ENCODE measurements around the gene GRIN2A.

Gene GRIN2A

DNA sequence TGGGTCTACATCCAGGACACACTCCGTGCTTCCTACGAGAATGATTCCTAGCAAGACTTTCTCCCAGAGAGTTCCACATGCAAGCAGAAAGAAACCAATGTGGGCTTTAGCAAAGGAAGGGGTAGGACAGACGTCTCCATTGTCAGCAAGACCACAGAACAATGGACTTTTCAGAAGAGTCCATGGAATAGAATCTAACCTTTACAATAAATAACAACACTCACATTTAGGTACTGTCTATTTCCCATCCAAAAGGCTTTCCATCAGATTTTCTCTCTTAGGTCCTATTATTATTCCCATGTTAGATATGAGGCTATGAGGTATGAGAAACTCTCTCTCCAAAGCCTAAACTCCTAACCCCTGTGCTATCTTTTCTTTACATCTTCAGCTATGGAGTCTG is 360.9 kb downstream of the GRIN2A start:
- Histone ChIP-seq H3K4me3 (ENCODE audit: low read depth in 1 of 5, low read length in 5 of 5) (no peak overlapping the region), H3K36me3 (ENCODE audit: control insufficient read depth in 5 of 5, insufficient read depth in 5 of 5, low read length in 5 of 5) (no peaks in the 10 kb centered on the region), H3K4me1 (ENCODE audit: control insufficient read depth in 5 of 5, insufficient read depth in 5 of 5, low read length in 5 of 5) (no peaks in the 10 kb centered on the region), H3K27me3 (ENCODE audit: control insufficient read depth in 5 of 5, insufficient read depth in 4 of 5, low read length in 5 of 5) (no peaks in the 10 kb centered on the region), H3K9ac (ENCODE audit: low read length in 5 of 5) (no peak overlapping the region), H3K9me3 (ENCODE audit: control insufficient read depth in 5 of 5, low read length in 5 of 5) (no peaks in the 10 kb centered on the region), H3K27ac (ENCODE audit: low read depth, low read length) (no peak overlapping the region)

DNA sequence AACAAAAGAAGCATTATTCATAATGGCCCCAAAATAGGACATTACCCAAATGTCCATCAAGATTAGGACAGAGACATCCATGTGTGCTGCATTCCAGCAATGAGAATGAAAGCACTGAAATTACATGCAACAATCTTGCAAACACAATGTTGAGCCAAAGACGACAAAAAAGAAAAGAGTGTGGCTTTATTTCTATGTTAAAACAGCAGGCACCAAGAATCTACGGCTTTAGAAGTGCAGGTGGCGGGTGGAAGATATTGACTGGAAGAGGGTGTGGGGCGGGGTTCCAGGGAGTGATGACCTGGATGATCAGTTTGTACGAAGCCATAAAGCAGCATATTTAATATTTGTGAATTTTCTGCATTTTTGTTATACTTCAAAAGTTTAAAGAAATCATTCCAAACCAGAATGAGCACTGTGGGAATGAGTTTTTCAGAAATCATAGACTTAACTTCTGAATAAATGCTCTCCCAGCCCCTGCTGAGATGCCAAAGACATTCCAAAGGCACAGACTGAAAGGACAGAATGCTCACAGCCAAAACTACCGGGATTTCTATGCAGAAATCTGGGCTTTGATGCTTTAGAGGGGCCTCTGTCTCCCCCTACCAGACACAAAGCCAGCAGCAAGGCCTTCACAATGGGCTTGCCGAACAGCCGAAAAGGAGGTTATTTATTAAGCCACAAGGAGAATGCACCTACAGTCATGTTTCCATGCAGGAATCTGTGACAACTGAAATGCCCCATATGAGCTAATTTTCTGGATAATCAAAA is 361.6 kb downstream of the GRIN2A start:
- Histone ChIP-seq H3K36me3 (ENCODE audit: control insufficient read depth in 5 of 5, insufficient read depth in 5 of 5, low read length in 5 of 5) (no peaks in the 10 kb centered on the region), H3K9ac (ENCODE audit: low read length in 5 of 5) (no peak overlapping the region), H3K9me3 (ENCODE audit: control insufficient read depth in 5 of 5, low read length in 5 of 5) (no peaks in the 10 kb centered on the region), H3K27ac (ENCODE audit: low read depth, low read length) (no peak overlapping the region), H3K27me3 (ENCODE audit: control insufficient read depth in 5 of 5, insufficient read depth in 4 of 5, low read length in 5 of 5) (no peaks in the 10 kb centered on the region), H3K4me1 (ENCODE audit: control insufficient read depth in 5 of 5, insufficient read depth in 5 of 5, low read length in 5 of 5) (no peaks in the 10 kb centered on the region), H3K4me3 (ENCODE audit: low read depth in 1 of 5, low read length in 5 of 5) (no peak overlapping the region)

DNA sequence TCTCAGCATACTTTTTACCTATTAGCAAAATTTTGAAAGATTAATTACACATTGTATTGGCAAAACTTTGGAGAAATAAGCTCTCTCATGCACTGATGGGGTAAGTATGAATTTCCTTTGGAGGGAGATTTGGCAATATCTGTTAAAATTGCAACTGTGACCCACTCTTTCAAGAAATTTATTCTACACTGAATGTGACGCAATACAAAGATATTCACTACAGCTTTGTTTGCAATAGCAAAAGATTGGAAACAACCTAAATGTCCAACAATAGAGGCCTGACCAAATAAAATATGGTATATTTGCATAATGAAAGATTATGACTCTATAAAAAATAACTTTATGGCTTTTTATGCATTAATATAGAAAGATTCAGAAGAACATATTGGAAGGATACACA is 363.5 kb downstream of the GRIN2A start:
- Histone ChIP-seq H3K27ac (ENCODE audit: low read depth, low read length) (no peak overlapping the region), H3K9ac (ENCODE audit: low read length in 5 of 5) (no peak overlapping the region), H3K9me3 (ENCODE audit: control insufficient read depth in 5 of 5, low read length in 5 of 5) (no peaks in the 10 kb centered on the region), H3K36me3 (ENCODE audit: control insufficient read depth in 5 of 5, insufficient read depth in 5 of 5, low read length in 5 of 5) (no peaks in the 10 kb centered on the region), H3K4me3 (ENCODE audit: low read depth in 1 of 5, low read length in 5 of 5) (no peak overlapping the region), H3K4me1 (ENCODE audit: control insufficient read depth in 5 of 5, insufficient read depth in 5 of 5, low read length in 5 of 5) (no peaks in the 10 kb centered on the region), H3K27me3 (ENCODE audit: control insufficient read depth in 5 of 5, insufficient read depth in 4 of 5, low read length in 5 of 5) (no peaks in the 10 kb centered on the region)

DNA sequence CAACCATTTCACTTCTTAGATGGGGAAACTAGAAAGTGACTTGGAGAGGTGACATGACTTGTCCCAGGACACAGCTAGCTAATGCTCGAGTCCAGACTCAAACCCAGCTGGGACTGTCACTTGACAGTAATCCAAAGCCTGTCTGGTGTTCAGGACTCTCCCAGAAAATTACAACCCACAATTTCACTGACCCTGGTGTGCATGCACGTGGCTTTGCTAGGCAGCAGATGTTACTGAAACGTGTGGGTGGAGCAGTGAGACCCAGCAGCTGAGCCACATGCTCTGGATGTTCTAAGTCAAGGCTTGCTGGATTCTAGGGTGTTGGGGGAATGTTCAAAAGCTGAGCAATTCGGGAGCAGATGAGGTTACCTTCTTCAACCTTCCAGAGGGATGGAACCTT is 364.6 kb downstream of the GRIN2A start:
- H3K27ac ChIP-seq (ENCODE audit: low read depth, low read length), result no peak overlapping the region
- no peaks in the 10 kb centered on the region for H3K4me1 ChIP-seq (ENCODE audit: control insufficient read depth in 5 of 5, insufficient read depth in 5 of 5, low read length in 5 of 5)
- H3K27me3 ChIP-seq (ENCODE audit: control insufficient read depth in 5 of 5, insufficient read depth in 4 of 5, low read length in 5 of 5), result no peaks in the 10 kb centered on the region
- no peaks in the 10 kb centered on the region for H3K36me3 ChIP-seq (ENCODE audit: control insufficient read depth in 5 of 5, insufficient read depth in 5 of 5, low read length in 5 of 5)
- no peak overlapping the region for H3K4me3 ChIP-seq (ENCODE audit: low read depth in 1 of 5, low read length in 5 of 5)
- H3K9ac ChIP-seq (ENCODE audit: low read length in 5 of 5), result no peak overlapping the region
- H3K9me3 ChIP-seq (ENCODE audit: control insufficient read depth in 5 of 5, low read length in 5 of 5), result no peaks in the 10 kb centered on the region

DNA sequence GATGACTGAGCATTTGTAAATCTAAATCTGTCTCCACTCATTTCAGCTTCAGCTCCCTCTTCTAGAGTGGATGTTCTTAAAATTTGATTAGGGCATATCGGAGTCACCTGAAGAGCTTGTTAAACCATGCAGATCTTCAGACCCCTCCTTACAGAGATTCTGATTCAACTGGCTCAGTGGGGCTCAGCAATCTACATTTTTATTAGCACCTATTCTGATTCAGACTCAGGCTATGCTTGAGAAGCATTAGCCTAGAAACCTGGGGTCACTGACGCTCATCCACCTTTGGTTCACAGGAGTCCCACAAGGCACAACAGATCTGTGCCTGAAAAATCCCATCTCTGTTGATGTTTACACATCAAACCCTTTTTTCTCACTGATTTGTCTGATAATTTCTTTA is 365.6 kb downstream of the GRIN2A start:
- Histone ChIP-seq H3K36me3 (ENCODE audit: control insufficient read depth in 5 of 5, insufficient read depth in 5 of 5, low read length in 5 of 5) (no peaks in the 10 kb centered on the region), H3K27me3 (ENCODE audit: control insufficient read depth in 5 of 5, insufficient read depth in 4 of 5, low read length in 5 of 5) (no peaks in the 10 kb centered on the region), H3K4me1 (ENCODE audit: control insufficient read depth in 5 of 5, insufficient read depth in 5 of 5, low read length in 5 of 5) (no peaks in the 10 kb centered on the region), H3K9me3 (ENCODE audit: control insufficient read depth in 5 of 5, low read length in 5 of 5) (no peaks in the 10 kb centered on the region), H3K9ac (ENCODE audit: low read length in 5 of 5) (no peak overlapping the region), H3K27ac (ENCODE audit: low read depth, low read length) (no peak overlapping the region), H3K4me3 (ENCODE audit: low read depth in 1 of 5, low read length in 5 of 5) (no peak overlapping the region)

DNA sequence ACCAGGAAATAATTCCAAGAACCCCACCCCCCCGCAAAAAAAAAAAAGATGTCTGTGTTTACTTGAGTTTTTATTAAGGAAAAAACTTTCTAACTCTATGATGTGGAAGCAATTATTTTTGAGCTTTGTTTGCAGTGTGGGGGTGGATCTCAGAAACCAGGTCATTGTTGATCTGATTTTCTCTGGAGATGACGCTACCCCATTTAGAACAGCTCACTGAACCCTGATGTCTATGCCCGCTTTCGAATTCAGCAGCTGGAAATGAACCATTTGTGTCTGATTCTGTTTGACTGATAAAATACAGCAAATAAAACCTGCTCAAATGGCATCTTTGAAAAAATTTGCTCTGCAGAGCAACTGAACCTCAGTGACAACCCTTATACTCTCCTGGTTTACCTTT is 368.6 kb downstream of the GRIN2A start:
- Histone ChIP-seq H3K4me1 (ENCODE audit: control insufficient read depth in 5 of 5, insufficient read depth in 5 of 5, low read length in 5 of 5) (no peaks in the 10 kb centered on the region), H3K27ac (ENCODE audit: low read depth, low read length) (no peak overlapping the region), H3K36me3 (ENCODE audit: control insufficient read depth in 5 of 5, insufficient read depth in 5 of 5, low read length in 5 of 5) (no peaks in the 10 kb centered on the region), H3K9ac (ENCODE audit: low read length in 5 of 5) (no peak overlapping the region), H3K27me3 (ENCODE audit: control insufficient read depth in 5 of 5, insufficient read depth in 4 of 5, low read length in 5 of 5) (no peaks in the 10 kb centered on the region), H3K4me3 (ENCODE audit: low read depth in 1 of 5, low read length in 5 of 5) (no peak overlapping the region), H3K9me3 (ENCODE audit: control insufficient read depth in 5 of 5, low read length in 5 of 5) (peaks cover 0 to 2% (median 0%) of the 10 kb centered on the region in 5 donors)

DNA sequence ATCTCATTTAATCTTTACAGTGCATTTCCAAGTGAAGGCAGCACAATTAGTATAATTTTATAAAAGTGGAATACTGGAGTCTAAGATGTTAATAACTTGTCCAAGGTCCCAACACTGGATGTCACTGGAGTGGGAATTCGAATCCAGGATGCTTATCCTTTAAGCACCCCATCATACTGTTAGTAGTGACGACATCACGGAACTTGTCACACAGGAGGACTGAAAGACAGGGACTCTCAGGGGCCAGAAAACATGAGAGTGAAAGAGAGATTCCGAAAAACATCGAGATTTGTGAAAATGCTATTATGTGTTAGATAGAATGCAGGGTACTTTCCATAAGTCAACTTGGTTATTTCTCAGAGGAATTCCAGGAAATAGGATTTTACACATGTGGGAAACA is 374.0 kb downstream of the GRIN2A start:
- no peaks in the 10 kb centered on the region for H3K4me1 ChIP-seq (ENCODE audit: control insufficient read depth in 5 of 5, insufficient read depth in 5 of 5, low read length in 5 of 5)
- no peaks in the 10 kb centered on the region for H3K27me3 ChIP-seq (ENCODE audit: control insufficient read depth in 5 of 5, insufficient read depth in 4 of 5, low read length in 5 of 5)
- no peaks in the 10 kb centered on the region for H3K36me3 ChIP-seq (ENCODE audit: control insufficient read depth in 5 of 5, insufficient read depth in 5 of 5, low read length in 5 of 5)
- H3K27ac ChIP-seq (ENCODE audit: low read depth, low read length), result no peak overlapping the region
- H3K4me3 ChIP-seq (ENCODE audit: low read depth in 1 of 5, low read length in 5 of 5), result no peak overlapping the region
- H3K9ac ChIP-seq (ENCODE audit: low read length in 5 of 5), result no peak overlapping the region
- peaks cover 0 to 2% (median 0%) of the 10 kb centered on the region in 5 donors for H3K9me3 ChIP-seq (ENCODE audit: control insufficient read depth in 5 of 5, low read length in 5 of 5)

DNA sequence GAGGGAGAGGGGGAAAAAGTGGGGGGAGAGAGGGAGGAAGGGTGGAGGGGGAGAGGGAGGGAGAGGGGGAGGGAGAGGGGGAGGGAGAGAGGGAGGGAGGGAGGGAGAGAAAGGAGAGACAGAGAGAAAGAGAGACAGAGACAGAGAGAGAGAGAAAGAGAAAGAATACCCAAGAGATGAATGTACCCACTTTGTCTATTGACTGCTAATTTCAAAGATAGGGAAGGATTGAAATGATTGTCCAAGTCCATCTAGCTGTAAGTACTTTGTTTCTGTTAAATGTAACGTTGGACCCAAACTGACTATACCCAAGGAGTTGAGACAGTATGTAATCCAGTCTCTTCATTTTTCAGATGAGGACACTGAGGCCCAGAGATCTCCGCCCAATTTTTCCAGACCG is 374.9 kb downstream of the GRIN2A start:
- Histone ChIP-seq H3K9me3 (ENCODE audit: control insufficient read depth in 5 of 5, low read length in 5 of 5) (peaks cover 0 to 2% (median 0%) of the 10 kb centered on the region in 5 donors), H3K27me3 (ENCODE audit: control insufficient read depth in 5 of 5, insufficient read depth in 4 of 5, low read length in 5 of 5) (no peaks in the 10 kb centered on the region), H3K27ac (ENCODE audit: low read depth, low read length) (no peak overlapping the region), H3K36me3 (ENCODE audit: control insufficient read depth in 5 of 5, insufficient read depth in 5 of 5, low read length in 5 of 5) (no peaks in the 10 kb centered on the region), H3K4me3 (ENCODE audit: low read depth in 1 of 5, low read length in 5 of 5) (no peak overlapping the region), H3K9ac (ENCODE audit: low read length in 5 of 5) (no peak overlapping the region), H3K4me1 (ENCODE audit: control insufficient read depth in 5 of 5, insufficient read depth in 5 of 5, low read length in 5 of 5) (no peaks in the 10 kb centered on the region)

DNA sequence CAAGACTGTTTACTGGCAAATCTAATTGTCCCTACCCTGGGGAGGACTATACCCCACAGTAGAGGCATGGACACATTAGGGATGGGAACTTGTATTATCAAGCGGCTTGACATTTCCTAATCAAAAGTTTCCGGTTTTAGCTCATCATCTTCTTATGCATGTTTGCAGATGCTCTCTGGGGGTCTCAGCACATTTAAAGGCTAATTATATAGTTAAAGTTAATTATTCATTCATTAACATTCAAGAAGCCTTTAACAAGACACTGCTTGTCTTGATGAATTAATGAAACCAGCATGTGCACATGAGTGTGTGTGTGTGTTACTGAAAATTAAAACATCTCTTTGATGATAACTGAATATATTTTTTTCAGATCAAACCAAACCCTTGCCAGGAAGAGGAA is 377.1 kb downstream of the GRIN2A start:
- no peaks in the 10 kb centered on the region for H3K27me3 ChIP-seq (ENCODE audit: control insufficient read depth in 5 of 5, insufficient read depth in 4 of 5, low read length in 5 of 5)
- no peaks in the 10 kb centered on the region for H3K36me3 ChIP-seq (ENCODE audit: control insufficient read depth in 5 of 5, insufficient read depth in 5 of 5, low read length in 5 of 5)
- peaks cover 0 to 4% (median 0%) of the 10 kb centered on the region in 5 donors for H3K9me3 ChIP-seq (ENCODE audit: control insufficient read depth in 5 of 5, low read length in 5 of 5)
- no peak overlapping the region for H3K4me3 ChIP-seq (ENCODE audit: low read depth in 1 of 5, low read length in 5 of 5)
- no peak overlapping the region for H3K9ac ChIP-seq (ENCODE audit: low read length in 5 of 5)
- no peak overlapping the region for H3K27ac ChIP-seq (ENCODE audit: low read depth, low read length)
- no peaks in the 10 kb centered on the region for H3K4me1 ChIP-seq (ENCODE audit: control insufficient read depth in 5 of 5, insufficient read depth in 5 of 5, low read length in 5 of 5)

DNA sequence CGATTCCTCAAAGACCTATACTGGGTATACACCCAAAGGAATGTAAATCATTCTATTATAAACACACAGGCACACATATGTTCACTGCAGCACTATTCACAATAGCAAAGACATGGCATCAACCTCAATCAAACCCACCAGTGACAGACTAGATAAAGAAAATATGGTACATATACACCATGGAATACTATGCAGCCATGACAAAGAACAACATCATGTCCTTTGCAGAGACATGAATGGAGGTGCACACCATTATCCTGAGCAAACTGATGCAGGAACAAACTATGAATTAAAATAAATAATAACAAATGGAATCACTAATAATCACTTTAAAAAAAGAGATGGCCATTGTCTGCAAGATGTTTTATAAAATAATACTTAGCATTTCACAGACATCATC is 380.1 kb downstream of the GRIN2A start:
- H3K27me3 ChIP-seq (ENCODE audit: control insufficient read depth in 5 of 5, insufficient read depth in 4 of 5, low read length in 5 of 5), result no peaks in the 10 kb centered on the region
- no peak overlapping the region for H3K9ac ChIP-seq (ENCODE audit: low read length in 5 of 5)
- no peak overlapping the region for H3K27ac ChIP-seq (ENCODE audit: low read depth, low read length)
- no peaks in the 10 kb centered on the region for H3K36me3 ChIP-seq (ENCODE audit: control insufficient read depth in 5 of 5, insufficient read depth in 5 of 5, low read length in 5 of 5)
- peaks cover 0 to 6% (median 4%) of the 10 kb centered on the region in 5 donors for H3K4me1 ChIP-seq (ENCODE audit: control insufficient read depth in 5 of 5, insufficient read depth in 5 of 5, low read length in 5 of 5)
- peaks cover 0 to 4% (median 0%) of the 10 kb centered on the region in 5 donors for H3K9me3 ChIP-seq (ENCODE audit: control insufficient read depth in 5 of 5, low read length in 5 of 5)
- H3K4me3 ChIP-seq (ENCODE audit: low read depth in 1 of 5, low read length in 5 of 5), result no peak overlapping the region

Data from subcutaneous abdominal adipose tissue (tissue), 5 donors.